ENCODE data around the gene SMYD3. TPM values are rescaled to one million over a fixed set of nuclear protein-coding genes. Genes with fewer than 3 reads are reported as not detected.

SMYD3 gene
- total and polyA plus RNA-seq, 2 of the 4 experiments (the other 2 are of a cell fraction), result 26.5 to 37.6 TPM

DNA sequence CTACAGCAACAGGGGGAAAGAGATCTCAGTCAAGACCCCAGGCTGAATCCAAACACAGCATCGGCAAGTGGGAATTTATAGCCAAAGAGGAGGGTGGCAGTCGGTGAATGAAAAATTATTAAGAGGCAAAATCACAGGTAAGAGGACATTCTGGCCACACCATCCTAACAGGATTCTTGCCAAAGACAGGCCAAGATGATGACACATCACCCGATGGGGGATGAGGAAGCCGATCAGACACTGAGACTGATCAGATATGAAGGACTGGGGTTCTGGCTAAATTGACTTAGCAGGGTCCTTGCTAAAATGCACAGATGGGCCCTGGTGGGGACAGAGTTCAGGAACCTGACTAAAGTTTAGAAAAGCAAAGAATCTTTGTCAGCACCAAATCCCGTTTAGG lies 402.2 kb downstream of the SMYD3 start:
- ChIA-PET CTCF (no interaction called here), POLR2A (ENCODE audit: unreplicated experiment) (no interaction called here)
- Histone ChIP-seq H2BK20ac (ENCODE audit: low read depth, low read length) (no peak overlapping the region), H3K4me3 (ENCODE audit: insufficient read depth, low read depth, low read length) (no peak overlapping the region), H2BK5ac (ENCODE audit: low read depth, low read length, poor library complexity, severe bottlenecking) (no peak overlapping the region), H3K27ac (ENCODE audit: insufficient read depth, low read length) (no peak overlapping the region), H2BK120ac (ENCODE audit: low read depth, low read length) (no peak overlapping the region), H3K14ac (replicated peaks; ENCODE audit: low read depth, low read length) (no peak overlapping the region), H3K79me1 (ENCODE audit: low read depth in 1 of 2, low read length in 2 of 2) (0 out of 4 replicates have a peak, but pooled peaks cover 0 to 4% of the 10 kb centered on the region in 2 experiments), H4K5ac (ENCODE audit: low read depth, low read length) (no peak overlapping the region), H3K4ac (ENCODE audit: low read depth, low read length) (no peak overlapping the region), H3K36me3 (ENCODE audit: control insufficient read depth, insufficient read depth, low read length) (no peaks in the 10 kb centered on the region), H3K4me1 (ENCODE audit: control insufficient read depth, insufficient read depth, low read length) (0 out of 2 replicates have a peak, but pooled peaks cover 1% of the 10 kb centered on the region), H3K18ac (ENCODE audit: low read depth, low read length) (no peak overlapping the region), H4K8ac (ENCODE audit: low read depth in 2 of 2, low read length in 2 of 2) (no peak overlapping the region), H2AK9ac (replicated peaks; ENCODE audit: low read depth, low read length, poor library complexity) (no peak overlapping the region), H3K23ac (ENCODE audit: low read depth, low read length) (no peak overlapping the region), H4K20me1 (ENCODE audit: insufficient read depth, low read length) (no peaks in the 10 kb centered on the region), H3K9ac (ENCODE audit: low read depth, low read length) (no peak overlapping the region), H2BK15ac (ENCODE audit: low read depth, low read length) (no peak overlapping the region), H3K9me3 (ENCODE audit: control insufficient read depth, insufficient read depth, low read length) (no peaks in the 10 kb centered on the region), H2AFZ (replicated peaks; ENCODE audit: low read length, poor library complexity) (no peak overlapping the region), H2AK5ac (ENCODE audit: low read depth, low read length) (no peak overlapping the region), H3K56ac (ENCODE audit: extremely low read depth, insufficient read depth, low read length) (no peak overlapping the region), H4K91ac (ENCODE audit: insufficient read depth, low read depth, low read length) (no peak overlapping the region), H3K9me1 (ENCODE audit: insufficient read depth, low read length) (peaks cover 2% of the 10 kb centered on the region; the same call in 1 of the 2 replicates), H3K4me2 (ENCODE audit: low read depth, low read length) (no peak overlapping the region), H3K27me3 (ENCODE audit: control insufficient read depth, insufficient read depth, low read length) (no peaks in the 10 kb centered on the region)
- dilution Hi-C loops (cut with HindIII; ENCODE audit: low sequenced_read_pairs, unreplicated experiment) (no loop called here), intact Hi-C loops (cut with micrococcal nuclease) (no loop called here), in situ Hi-C loops (cut with MboI; ENCODE audit: low sequenced_read_pairs) (no loop called here)
- DNase-seq (no peak), ATAC-seq (ENCODE audit: low read depth) (no peak)
- TF ChIP-seq, protein P1, sequence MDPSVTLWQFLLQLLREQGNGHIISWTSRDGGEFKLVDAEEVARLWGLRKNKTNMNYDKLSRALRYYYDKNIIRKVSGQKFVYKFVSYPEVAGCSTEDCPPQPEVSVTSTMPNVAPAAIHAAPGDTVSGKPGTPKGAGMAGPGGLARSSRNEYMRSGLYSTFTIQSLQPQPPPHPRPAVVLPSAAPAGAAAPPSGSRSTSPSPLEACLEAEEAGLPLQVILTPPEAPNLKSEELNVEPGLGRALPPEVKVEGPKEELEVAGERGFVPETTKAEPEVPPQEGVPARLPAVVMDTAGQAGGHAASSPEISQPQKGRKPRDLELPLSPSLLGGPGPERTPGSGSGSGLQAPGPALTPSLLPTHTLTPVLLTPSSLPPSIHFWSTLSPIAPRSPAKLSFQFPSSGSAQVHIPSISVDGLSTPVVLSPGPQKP (IDR thresholded peaks at IDR 0.05; ENCODE audit: borderline replicate concordance, low read depth, low read length), result no peak
- TF ChIP-seq RAD21 (IDR thresholded peaks at IDR 0.05; ENCODE audit: low read length), result no peak
- no peak for TF ChIP-seq SMC3 (IDR thresholded peaks at IDR 0.05; ENCODE audit: low read depth, low read length)
- TF ChIP-seq RFX5 (IDR thresholded peaks at IDR 0.05; ENCODE audit: low read depth, low read length), result no peak
- no peak for TF ChIP-seq BHLHE40 (IDR thresholded peaks at IDR 0.05; ENCODE audit: low read depth, low read length)
- no peak for TF ChIP-seq RCOR1 (IDR thresholded peaks at IDR 0.05; ENCODE audit: insufficient replicate concordance, low read length)
- TF ChIP-seq MAFK (IDR thresholded peaks at IDR 0.05; ENCODE audit: low read depth, low read length), result no peak
- TF ChIP-seq, protein P2, sequence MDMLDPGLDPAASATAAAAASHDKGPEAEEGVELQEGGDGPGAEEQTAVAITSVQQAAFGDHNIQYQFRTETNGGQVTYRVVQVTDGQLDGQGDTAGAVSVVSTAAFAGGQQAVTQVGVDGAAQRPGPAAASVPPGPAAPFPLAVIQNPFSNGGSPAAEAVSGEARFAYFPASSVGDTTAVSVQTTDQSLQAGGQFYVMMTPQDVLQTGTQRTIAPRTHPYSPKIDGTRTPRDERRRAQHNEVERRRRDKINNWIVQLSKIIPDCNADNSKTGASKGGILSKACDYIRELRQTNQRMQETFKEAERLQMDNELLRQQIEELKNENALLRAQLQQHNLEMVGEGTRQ (IDR thresholded peaks at IDR 0.05; ENCODE audit: low read depth, low read length), result no peak
- TF ChIP-seq, protein P3, sequence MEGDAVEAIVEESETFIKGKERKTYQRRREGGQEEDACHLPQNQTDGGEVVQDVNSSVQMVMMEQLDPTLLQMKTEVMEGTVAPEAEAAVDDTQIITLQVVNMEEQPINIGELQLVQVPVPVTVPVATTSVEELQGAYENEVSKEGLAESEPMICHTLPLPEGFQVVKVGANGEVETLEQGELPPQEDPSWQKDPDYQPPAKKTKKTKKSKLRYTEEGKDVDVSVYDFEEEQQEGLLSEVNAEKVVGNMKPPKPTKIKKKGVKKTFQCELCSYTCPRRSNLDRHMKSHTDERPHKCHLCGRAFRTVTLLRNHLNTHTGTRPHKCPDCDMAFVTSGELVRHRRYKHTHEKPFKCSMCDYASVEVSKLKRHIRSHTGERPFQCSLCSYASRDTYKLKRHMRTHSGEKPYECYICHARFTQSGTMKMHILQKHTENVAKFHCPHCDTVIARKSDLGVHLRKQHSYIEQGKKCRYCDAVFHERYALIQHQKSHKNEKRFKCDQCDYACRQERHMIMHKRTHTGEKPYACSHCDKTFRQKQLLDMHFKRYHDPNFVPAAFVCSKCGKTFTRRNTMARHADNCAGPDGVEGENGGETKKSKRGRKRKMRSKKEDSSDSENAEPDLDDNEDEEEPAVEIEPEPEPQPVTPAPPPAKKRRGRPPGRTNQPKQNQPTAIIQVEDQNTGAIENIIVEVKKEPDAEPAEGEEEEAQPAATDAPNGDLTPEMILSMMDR (conservative IDR thresholded peaks at IDR 0.05; ENCODE audit: low read depth, low read length), result no peak
- TF ChIP-seq CEBPB (IDR thresholded peaks at IDR 0.05; ENCODE audit: low read depth, low read length), result no peak
- TF ChIP-seq POLR2A (IDR thresholded peaks at IDR 0.05; ENCODE audit: low read depth, low read length), result no peak
- TF ChIP-seq FOS (IDR thresholded peaks at IDR 0.05; ENCODE audit: low read depth, low read length), result no peak
- no peak for TF ChIP-seq NFE2L2 (IDR thresholded peaks at IDR 0.05; ENCODE audit: low read depth, low read length)
- no peak for TF ChIP-seq MAZ (IDR thresholded peaks at IDR 0.05; ENCODE audit: borderline replicate concordance, low read depth, low read length)
- no peak for TF ChIP-seq MXI1 (IDR thresholded peaks at IDR 0.05; ENCODE audit: borderline replicate concordance, low read depth, low read length)
- no peak for TF ChIP-seq CHD1 (IDR thresholded peaks at IDR 0.05; ENCODE audit: low read depth, low read length)
- WGBS, 2 experiments (ENCODE audit: extremely low coverage in 2 of 2, insufficient read length in 1 of 2), result no CpG with 5 or more reads among the region's 5 CpGs
- BruUV-seq (replicated peaks), result no TSS peak
